Bladder microvascular endothelial cell (primary cell): ENCODE data around the gene USP17L27. TPM values are rescaled to one million over a fixed set of nuclear protein-coding genes. Genes with fewer than 3 reads are reported as not detected.

Experiments
- total RNA-seq: library from RNA; depleted of rRNA; stranded (reverse); fragments of >200 nt; gene quantifications from 2 replicates; pipeline ENCODE4 v1.2.3, GENCODE V29; 2014

Gene USP17L27
- not detected in 2 replicates for total RNA-seq

GRCh38 chr4:9343848-9344247 lies at the start of gene USP17L27:
TSS of gene USP17L27 (plus strand) at chr4:9344148. CDS start at chr4:9344148, 0 bp downstream.

GRCh38 chr4:9324865-9325264 lies 19.1 kb upstream of the USP17L27 start, which contains the start of gene USP17L24:
TSS of gene USP17L24 (plus strand) at chr4:9325165. CDS start at chr4:9325165, 0 bp downstream.

GRCh38 chr4:9329611-9330010 lies 14.3 kb upstream of the USP17L27 start, which contains the start of gene USP17L25:
TSS of gene USP17L25 (plus strand) at chr4:9329911. CDS start at chr4:9329911, 0 bp downstream.

GRCh38 chr4:9334358-9334757 lies 9.6 kb upstream of the USP17L27 start, which contains the start of gene USP17L26:
TSS of gene USP17L26 (plus strand) at chr4:9334658. CDS start at chr4:9334658, 0 bp downstream.

GRCh38 chr4:9339103-9339502 lies 4.8 kb upstream of the USP17L27 start, which contains the start of gene USP17L5:
TSS of gene USP17L5 (plus strand) at chr4:9339403. CDS start at chr4:9339403, 0 bp downstream.

GRCh38 chr4:9348593-9348992 lies 4.6 kb downstream of the USP17L27 start, which contains the start of gene USP17L28:
TSS of gene USP17L28 (plus strand) at chr4:9348893. CDS start at chr4:9348893, 0 bp downstream.

GRCh38 chr4:9353338-9353737 lies 9.4 kb downstream of the USP17L27 start, which contains the start of gene USP17L29:
TSS of gene USP17L29 (plus strand) at chr4:9353638. CDS start at chr4:9353638, 0 bp downstream.

GRCh38 chr4:9362829-9363228 lies 18.9 kb downstream of the USP17L27 start, which contains the start of gene USP17L30:
TSS of gene USP17L30 (plus strand) at chr4:9363129. CDS start at chr4:9363129, 0 bp downstream.

Other genes starting within 250 kb of the USP17L27 start
- not detected in 2 replicates for gene FAM90A26, start 173.7 kb upstream of the USP17L27 start, total RNA-seq
- gene USP17L10, start 133.5 kb upstream of the USP17L27 start, total RNA-seq: not detected in 2 replicates
- not detected in 2 replicates for gene USP17L11, start 128.7 kb upstream of the USP17L27 start, total RNA-seq
- not detected in 2 replicates for gene USP17L12, start 124.0 kb upstream of the USP17L27 start, total RNA-seq
- not detected in 2 replicates for gene USP17L13, start 119.3 kb upstream of the USP17L27 start, total RNA-seq
- not detected in 2 replicates for gene USP17L15, start 109.8 kb upstream of the USP17L27 start, total RNA-seq
- not detected in 2 replicates for gene USP17L17, start 100.3 kb upstream of the USP17L27 start, total RNA-seq
- gene USP17L18, start 95.5 kb upstream of the USP17L27 start, total RNA-seq: not detected in 2 replicates
- not detected in 2 replicates for gene USP17L19, start 90.8 kb upstream of the USP17L27 start, total RNA-seq
- not detected in 2 replicates for gene USP17L20, start 86.0 kb upstream of the USP17L27 start, total RNA-seq
- gene USP17L21, start 81.3 kb upstream of the USP17L27 start, total RNA-seq: not detected in 2 replicates
- gene USP17L22, start 76.5 kb upstream of the USP17L27 start, total RNA-seq: not detected in 2 replicates
- not detected in 2 replicates for gene USP17L24, start 19.0 kb upstream of the USP17L27 start, total RNA-seq
- not detected in 2 replicates for gene USP17L25, start 14.2 kb upstream of the USP17L27 start, total RNA-seq
- gene USP17L26, start 9.5 kb upstream of the USP17L27 start, total RNA-seq: not detected in 2 replicates
- not detected in 2 replicates for gene USP17L5, start 4.7 kb upstream of the USP17L27 start, total RNA-seq
- not detected in 2 replicates for gene USP17L28, start 4.7 kb downstream of the USP17L27 start, total RNA-seq
- not detected in 2 replicates for gene USP17L29, start 9.5 kb downstream of the USP17L27 start, total RNA-seq
- gene USP17L30, start 19.0 kb downstream of the USP17L27 start, total RNA-seq: not detected in 2 replicates
- not detected in 2 replicates for gene DEFB131A, start 100.3 kb downstream of the USP17L27 start, total RNA-seq